CD14-positive monocyte (primary cell): Measurements from ENCODE around the gene CHST7. TPM values are rescaled to one million over a fixed set of nuclear protein-coding genes. Genes with fewer than 3 reads are reported as not detected.

Source experiments
- DNase-seq, 3 donors: peaks; one replicate each; pipeline ENCODE4 v3.0.0-alpha.2; 2011 to 2022
- H2AFZ ChIP-seq: 2 replicates; pipeline ENCODE4 v1.6.0; 2012; ENCODE audit warnings: mild to moderate bottlenecking, low read depth, low read length, inconsistent platforms; ENCODE audit not compliant: insufficient read depth, poor library complexity, severe bottlenecking
- H3K27ac ChIP-seq, 2 donors: 1 replicate in 1 of 2; 2 replicates in 1 of 2; pipeline ENCODE4 v1.5.1; 2012 to 2013; ENCODE audit warnings: low read length in 2 of 2, control low read depth in 1 of 2, inconsistent platforms in 1 of 2, low read depth in 1 of 2, mild to moderate bottlenecking in 1 of 2
- H3K27me3 ChIP-seq, 2 donors: one replicate each; pipeline versions ENCODE4 v1.6.0 to v1.6.1; 2011 to 2013; ENCODE audit warnings: low read length in 2 of 2; ENCODE audit not compliant: control insufficient read depth in 2 of 2, insufficient read depth in 2 of 2
- H3K36me3 ChIP-seq, 2 donors: replicated peaks in 1 of 2; 1 replicate in 1 of 2; 2 replicates in 1 of 2; pipeline versions ENCODE4 v1.5.1 to v1.6.1; 2012 to 2013; ENCODE audit warnings: low read length in 2 of 2, control low read depth in 1 of 2, inconsistent platforms in 1 of 2, mild to moderate bottlenecking in 1 of 2; ENCODE audit not compliant: insufficient read depth in 2 of 2, control insufficient read depth in 1 of 2
- H3K4me1 ChIP-seq, 2 donors: 1 replicate in 1 of 2; 2 replicates in 1 of 2; pipeline versions ENCODE4 v1.5.1 to v1.6.1; 2012 to 2013; ENCODE audit warnings: low read length in 2 of 2, control low read depth in 1 of 2, inconsistent platforms in 1 of 2, mild to moderate bottlenecking in 1 of 2, moderate library complexity in 1 of 2; ENCODE audit not compliant: insufficient read depth in 2 of 2, control insufficient read depth in 1 of 2
- H3K4me2 ChIP-seq: replicated peaks from 2 replicates; pipeline ENCODE3; 2012; ENCODE audit warnings: low read length, moderate library complexity, mild to moderate bottlenecking; ENCODE audit not compliant: poor library complexity, severe bottlenecking; ENCODE audit errors: extremely low read depth
- H3K4me3 ChIP-seq, 3 experiments: fragments of 200-600 bp in 1 of 3; sonication (generic) in 1 of 3; replicated peaks in 1 of 3; 1 replicate in 2 of 3; 2 replicates in 1 of 3; pipeline ENCODE4 v1.5.1; 2011 to 2013; ENCODE audit warnings: low read length in 3 of 3, mild to moderate bottlenecking in 3 of 3, control low read depth in 2 of 3, low read depth in 2 of 3, inconsistent platforms in 1 of 3, moderate library complexity in 1 of 3
- H3K79me2 ChIP-seq: 2 replicates; pipeline ENCODE4 v1.6.0; 2012; ENCODE audit warnings: mild to moderate bottlenecking, control low read depth, inconsistent platforms, low read length, moderate library complexity; ENCODE audit not compliant: insufficient read depth
- H3K9ac ChIP-seq: 2 replicates; pipeline ENCODE4 v1.6.0; 2017; ENCODE audit warnings: low read length, mild to moderate bottlenecking; ENCODE audit not compliant: insufficient read depth, poor library complexity, severe bottlenecking
- H3K9me3 ChIP-seq, 2 donors: replicated peaks in 1 of 2; 1 replicate in 1 of 2; 2 replicates in 1 of 2; pipeline versions ENCODE4 v1.5.1 to v1.6.1; 2012 to 2013; ENCODE audit warnings: low read length in 2 of 2, control low read depth in 1 of 2; ENCODE audit not compliant: control insufficient read depth in 1 of 2, insufficient read depth in 1 of 2
- H4K20me1 ChIP-seq: 2 replicates; pipeline ENCODE4 v1.6.0; 2012; ENCODE audit warnings: mild to moderate bottlenecking, low read length, control low read depth, moderate library complexity; ENCODE audit not compliant: insufficient read depth
- H3K27ac Mint-ChIP-seq, 7 donors: one replicate each; pipeline ENCODE4 v1.8.0; 2020; ENCODE audit warnings: mild to moderate bottlenecking in 7 of 7, mixed read lengths in 7 of 7, moderate library complexity in 6 of 7, inconsistent platforms in 2 of 7
- H3K27me3 Mint-ChIP-seq, 3 donors: one replicate each; pipeline ENCODE4 v1.8.0; 2021 to 2022; ENCODE audit warnings: low read depth in 3 of 3, mild to moderate bottlenecking in 3 of 3, mixed read lengths in 3 of 3, moderate library complexity in 3 of 3, inconsistent platforms in 1 of 3
- H3K36me3 Mint-ChIP-seq, 2 donors: one replicate each; pipeline ENCODE4 v1.8.0; 2020; ENCODE audit warnings: mixed read lengths in 2 of 2, inconsistent platforms in 1 of 2, mild to moderate bottlenecking in 1 of 2
- H3K4me1 Mint-ChIP-seq: one replicate; pipeline ENCODE4 v1.8.0; 2020; ENCODE audit warnings: mild to moderate bottlenecking, mixed read lengths
- H3K4me3 Mint-ChIP-seq, 2 donors: one replicate each; pipeline ENCODE4 v1.8.0; 2020; ENCODE audit warnings: mild to moderate bottlenecking in 2 of 2, mixed read lengths in 2 of 2, moderate library complexity in 1 of 2
- H3K9me3 Mint-ChIP-seq, 7 donors: one replicate each; pipeline ENCODE4 v1.8.0; 2020 to 2022; ENCODE audit warnings: mixed read lengths in 7 of 7, mild to moderate bottlenecking in 6 of 7, moderate library complexity in 6 of 7, inconsistent platforms in 2 of 7
- WGBS: methylation state at CpG from one replicate; pipeline ENCODE4 v1.1.5; 2013; ENCODE audit warnings: missing lambda C conversion rate; ENCODE audit not compliant: insufficient coverage; 5-methylcytosine and 5-hydroxymethylcytosine counted together
- intact Hi-C, 2 donors: fragments of 100-400 bp; cut with micrococcal nuclease; formaldehyde crosslinking; loops; one replicate each; pipeline versions ENCODE4 v1.15.0 to v1.15.1; 2023
- polyA plus RNA-seq, 3 donors: library from polyadenylated mRNA; depleted of rRNA in 1 of 3; unstranded in 2 of 3; stranded (reverse) in 1 of 3; fragments of 300-500 nt in 2 of 3; fragments of >200 nt in 1 of 3; fragmentation: Illumina TruSeq in 2 of 3; gene quantifications; 1 replicate in 2 of 3; 2 replicates in 1 of 3; pipeline ENCODE4 v1.2.3, GENCODE V29; 2012 to 2021
- TF ChIP-seq, protein P1 (sequence below): fragments of 200-600 bp; IDR thresholded peaks from one replicate; pipeline ENCODE4 v1.8.0; 2022; ENCODE audit warnings: antibody characterized with exemption, mild to moderate bottlenecking

The CHST7 gene
- polyA plus RNA-seq, 3 donors, result 6.6 to 19.2 (median 8.3) TPM

DNA sequence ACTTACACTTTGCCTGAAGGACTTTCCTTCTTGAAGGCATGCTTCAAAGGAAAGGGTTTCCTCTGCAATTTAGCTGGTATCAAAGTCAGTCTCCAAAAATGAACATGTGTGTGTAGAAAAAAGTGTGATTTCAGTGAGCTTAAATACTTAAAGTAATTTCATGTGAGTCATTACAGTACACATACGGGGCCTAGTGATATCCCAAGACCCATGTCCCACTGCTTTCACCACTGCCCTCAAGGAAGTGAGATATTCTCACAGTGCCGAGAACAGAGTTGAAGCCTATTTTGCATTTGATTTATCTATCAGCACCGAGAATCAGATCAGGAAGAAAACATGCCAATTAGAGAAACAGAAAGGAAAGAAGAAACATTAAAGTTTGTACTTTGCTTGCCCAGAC lies 61.0 kb downstream of the CHST7 start:
- H3K9me3 Mint-ChIP-seq, result no peaks in the 10 kb centered on the region

DNA sequence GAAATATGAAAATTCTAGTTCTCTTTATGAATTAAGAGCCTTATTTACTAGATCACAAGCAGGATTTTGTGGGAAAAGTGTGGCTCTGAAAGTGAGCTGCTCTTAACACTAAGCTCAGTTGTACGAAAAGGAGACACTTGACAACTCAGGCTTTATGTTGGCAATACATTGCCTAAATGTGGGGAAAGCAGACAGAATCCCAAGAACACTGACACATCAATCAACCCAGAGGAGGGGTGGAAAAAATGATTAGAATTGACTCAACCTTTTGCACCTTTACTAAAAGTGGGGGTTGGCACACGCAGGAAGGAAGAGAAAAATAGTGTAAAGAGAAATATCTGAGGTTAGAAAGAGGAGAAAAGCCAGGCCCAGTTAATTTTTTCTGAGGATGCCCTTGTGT lies 61.6 kb downstream of the CHST7 start:
- Histone ChIP-seq H4K20me1 (no peaks in the 10 kb centered on the region), H3K36me3 (no peaks in the 10 kb centered on the region), H2AFZ (no peak overlapping the region), H3K9ac (no peak overlapping the region), H3K4me3 (no peak overlapping the region), H3K27me3 (no peaks in the 10 kb centered on the region), H3K9me3 (no peaks in the 10 kb centered on the region), H3K27ac (no peak overlapping the region), H3K4me2 (no peak overlapping the region), H3K4me1 (peaks cover 11% of the 10 kb centered on the region in 2 donors), H3K79me2 (no peaks in the 10 kb centered on the region)
- Mint-ChIP-seq H3K27ac (no peak overlapping the region), H3K4me3 (peak overlapping the region in 1 of 2 donors; percentile 35), H3K27me3 (peaks cover 0 to 1% (median 0%) of the 10 kb centered on the region in 3 donors), H3K4me1 (peaks cover 12% of the 10 kb centered on the region), H3K9me3 (no peaks in the 10 kb centered on the region), H3K36me3 (peaks cover 0 to 7% of the 10 kb centered on the region in 2 donors)
- TF ChIP-seq, protein P1, sequence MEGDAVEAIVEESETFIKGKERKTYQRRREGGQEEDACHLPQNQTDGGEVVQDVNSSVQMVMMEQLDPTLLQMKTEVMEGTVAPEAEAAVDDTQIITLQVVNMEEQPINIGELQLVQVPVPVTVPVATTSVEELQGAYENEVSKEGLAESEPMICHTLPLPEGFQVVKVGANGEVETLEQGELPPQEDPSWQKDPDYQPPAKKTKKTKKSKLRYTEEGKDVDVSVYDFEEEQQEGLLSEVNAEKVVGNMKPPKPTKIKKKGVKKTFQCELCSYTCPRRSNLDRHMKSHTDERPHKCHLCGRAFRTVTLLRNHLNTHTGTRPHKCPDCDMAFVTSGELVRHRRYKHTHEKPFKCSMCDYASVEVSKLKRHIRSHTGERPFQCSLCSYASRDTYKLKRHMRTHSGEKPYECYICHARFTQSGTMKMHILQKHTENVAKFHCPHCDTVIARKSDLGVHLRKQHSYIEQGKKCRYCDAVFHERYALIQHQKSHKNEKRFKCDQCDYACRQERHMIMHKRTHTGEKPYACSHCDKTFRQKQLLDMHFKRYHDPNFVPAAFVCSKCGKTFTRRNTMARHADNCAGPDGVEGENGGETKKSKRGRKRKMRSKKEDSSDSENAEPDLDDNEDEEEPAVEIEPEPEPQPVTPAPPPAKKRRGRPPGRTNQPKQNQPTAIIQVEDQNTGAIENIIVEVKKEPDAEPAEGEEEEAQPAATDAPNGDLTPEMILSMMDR, result no peak
- intact Hi-C loops, result no loop called here
- DNase-seq, result no peak
- WGBS, result no CpG with 5 or more reads among the region's 2 CpGs

More for the DNA sequence above, 61.0 kb downstream of the CHST7 start:
- no CpG with 5 or more reads among the region's 3 CpGs for WGBS
- peaks cover 18% of the 10 kb centered on the region for H3K4me1 Mint-ChIP-seq
- H3K27me3 Mint-ChIP-seq, result peaks cover 0 to 3% (median 0%) of the 10 kb centered on the region in 3 donors
- H3K4me3 Mint-ChIP-seq, result no peak overlapping the region
- Histone ChIP-seq H3K4me2 (no peak overlapping the region), H3K4me1 (peaks cover 17 to 18% of the 10 kb centered on the region in 2 donors), H3K27ac (no peak overlapping the region), H3K4me3 (no peak overlapping the region), H3K9me3 (no peaks in the 10 kb centered on the region), H3K36me3 (no peaks in the 10 kb centered on the region), H4K20me1 (no peaks in the 10 kb centered on the region), H2AFZ (no peak overlapping the region), H3K27me3 (no peaks in the 10 kb centered on the region), H3K9ac (no peak overlapping the region), H3K79me2 (no peaks in the 10 kb centered on the region)
- peak overlapping the region in 1 of 7 donors; percentile 17 for H3K27ac Mint-ChIP-seq
- TF ChIP-seq, protein P1, result no peak
- peaks cover 0 to 7% of the 10 kb centered on the region in 2 donors for H3K36me3 Mint-ChIP-seq
- DNase-seq, result no peak
- intact Hi-C loops, result no loop called here
